SIG-M5 (cell line): ENCODE results near the gene PTK6.
"Not testable (repeated sequence)": the region's sequence is repeated elsewhere in the genome, so short reads cannot be mapped to it uniquely, and the experiment has no call there.

ENCODE experiments used
- DNase-seq: peaks from one replicate; lab custom pipeline; 2025; lab: John Stamatoyannopoulos, UW

PTK6 gene

DNA sequence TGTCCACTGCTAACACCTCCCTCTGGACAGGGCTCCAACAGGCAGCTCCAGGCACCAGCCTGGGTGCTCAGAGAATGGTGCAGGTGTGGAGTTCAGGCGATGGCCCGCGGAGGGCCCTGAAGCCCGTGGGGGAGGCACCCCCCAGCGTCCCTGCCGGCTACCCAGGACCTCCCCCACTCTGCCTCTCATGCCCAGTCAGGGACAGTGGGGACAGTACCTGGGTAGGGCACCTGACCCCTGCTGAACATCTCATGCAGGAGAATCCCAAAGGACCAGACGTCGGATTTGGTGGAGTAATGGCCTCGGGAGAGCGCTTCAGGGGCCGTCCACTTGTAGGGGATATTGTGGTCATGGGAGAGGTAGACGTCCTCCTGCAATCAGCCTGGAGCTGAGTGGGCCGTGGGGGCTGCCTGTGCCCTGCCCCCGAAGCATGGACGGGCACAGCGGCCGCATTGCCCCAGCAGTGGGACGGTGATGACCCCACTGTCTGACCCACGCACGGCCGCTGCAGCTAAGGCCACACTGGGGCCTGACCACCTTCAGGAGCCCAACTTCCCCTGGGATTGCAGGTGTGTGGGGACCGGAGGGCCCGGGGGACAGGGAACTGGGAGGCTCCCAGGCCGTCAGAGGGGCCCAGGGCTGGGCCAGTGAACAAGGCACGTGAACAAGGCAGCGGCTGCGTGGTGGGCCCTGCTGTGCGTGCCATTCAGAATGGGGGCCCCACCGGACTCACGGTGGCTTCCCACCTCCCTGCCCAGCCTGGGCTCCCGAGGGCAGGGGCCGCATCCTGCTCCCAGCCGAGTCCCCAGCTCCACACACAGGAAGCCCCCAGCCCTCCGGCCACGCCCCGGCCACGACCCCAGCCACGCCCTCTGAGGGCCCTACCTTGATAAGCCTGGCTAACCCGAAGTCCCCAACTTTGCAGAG, 7.1 kb downstream of the PTK6 start:
- no peak for DNase-seq

DNA sequence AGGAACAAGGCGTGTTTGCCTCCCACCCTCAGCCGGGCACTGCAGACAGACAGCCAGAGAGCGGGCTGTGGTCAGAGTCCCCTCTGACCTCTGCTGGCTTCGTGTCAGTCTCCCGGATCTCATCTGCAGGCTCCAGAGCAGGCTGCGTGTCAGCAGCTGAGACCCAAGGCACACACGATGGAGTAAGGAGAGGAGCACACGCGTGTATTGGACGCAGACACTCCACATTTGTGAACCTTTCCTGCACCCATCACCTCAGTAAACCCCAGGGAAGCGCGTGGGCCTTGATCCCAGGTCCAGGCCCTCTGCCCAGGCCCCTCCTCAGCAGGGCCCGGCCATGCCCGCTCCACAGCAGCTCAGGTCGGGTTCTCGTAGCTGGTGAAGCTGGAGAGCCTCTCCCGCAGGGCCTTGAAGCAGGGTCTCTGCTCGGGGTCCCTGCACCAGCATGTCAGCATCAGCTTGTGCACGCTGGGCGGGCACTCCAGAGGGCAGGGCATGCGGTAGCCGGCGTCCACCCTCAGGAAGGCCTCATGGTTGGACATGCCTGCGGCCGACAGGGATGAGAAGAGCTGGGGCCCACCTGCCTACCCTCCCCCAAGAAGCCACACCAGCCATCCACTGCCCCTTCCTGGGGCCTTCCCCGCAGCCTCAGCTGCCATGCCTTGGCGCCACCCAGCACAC, 7.9 kb downstream of the PTK6 start:
- DNase-seq: no peak

DNA sequence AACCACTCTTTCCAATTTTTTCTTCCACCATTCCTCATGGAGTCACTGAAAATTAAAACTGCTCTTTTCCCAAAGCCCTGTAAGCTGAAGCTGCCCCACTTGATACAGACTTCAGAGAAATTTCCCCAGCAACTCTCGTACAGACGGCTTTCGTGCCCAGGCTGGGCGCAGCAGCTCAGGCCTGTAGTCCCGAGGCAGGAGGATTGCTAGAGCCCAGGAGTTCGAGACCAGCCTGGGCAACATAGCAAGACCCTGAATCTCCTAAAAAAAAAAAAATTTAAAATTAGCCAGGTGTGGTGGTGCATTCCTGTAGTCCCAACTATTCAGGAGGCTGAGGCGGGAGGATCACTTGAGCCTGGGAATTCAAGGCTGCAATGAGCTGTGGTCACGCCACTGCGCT, 10.0 kb downstream of the PTK6 start:
- no peak for DNase-seq

DNA sequence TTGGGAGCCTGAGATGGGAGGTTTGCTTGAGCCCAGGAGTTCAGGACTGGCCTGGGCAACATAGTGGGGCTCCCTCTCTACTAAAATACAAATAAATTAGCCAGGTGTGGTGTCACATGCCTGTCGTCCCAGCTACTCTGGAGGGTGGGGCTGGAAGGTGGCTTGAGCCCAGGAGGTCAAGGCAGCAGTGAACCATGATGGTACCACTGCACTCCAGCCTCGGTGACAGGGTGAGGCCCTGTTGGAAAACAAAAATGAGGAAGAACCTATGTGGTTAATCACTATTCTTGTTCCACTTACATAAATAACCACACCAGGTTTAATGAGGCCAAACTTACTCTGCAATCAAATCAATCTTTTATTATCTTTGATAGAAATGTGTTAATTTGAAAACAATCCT, 11.2 kb downstream of the PTK6 start:
- no peak for DNase-seq

DNA sequence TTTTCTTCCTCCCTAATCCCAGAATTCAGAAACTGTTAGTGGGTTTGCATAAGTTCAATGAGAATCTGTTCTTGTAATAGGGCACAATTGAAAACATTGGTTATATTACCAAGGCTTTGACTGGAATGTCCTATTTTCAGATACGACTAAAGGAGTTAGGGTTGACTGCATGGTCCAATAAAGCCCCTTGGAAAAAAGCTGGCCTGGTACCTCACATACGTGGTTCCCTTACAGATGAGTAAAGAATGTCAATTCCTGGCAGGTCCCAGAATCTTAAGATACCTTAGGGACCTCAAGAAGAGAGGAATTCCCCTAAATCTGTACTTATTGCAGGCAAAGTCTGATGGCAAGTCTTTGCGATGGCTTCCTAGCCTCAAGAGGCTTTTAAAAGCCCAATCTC, 12.0 kb downstream of the PTK6 start:
- no peak for DNase-seq

DNA sequence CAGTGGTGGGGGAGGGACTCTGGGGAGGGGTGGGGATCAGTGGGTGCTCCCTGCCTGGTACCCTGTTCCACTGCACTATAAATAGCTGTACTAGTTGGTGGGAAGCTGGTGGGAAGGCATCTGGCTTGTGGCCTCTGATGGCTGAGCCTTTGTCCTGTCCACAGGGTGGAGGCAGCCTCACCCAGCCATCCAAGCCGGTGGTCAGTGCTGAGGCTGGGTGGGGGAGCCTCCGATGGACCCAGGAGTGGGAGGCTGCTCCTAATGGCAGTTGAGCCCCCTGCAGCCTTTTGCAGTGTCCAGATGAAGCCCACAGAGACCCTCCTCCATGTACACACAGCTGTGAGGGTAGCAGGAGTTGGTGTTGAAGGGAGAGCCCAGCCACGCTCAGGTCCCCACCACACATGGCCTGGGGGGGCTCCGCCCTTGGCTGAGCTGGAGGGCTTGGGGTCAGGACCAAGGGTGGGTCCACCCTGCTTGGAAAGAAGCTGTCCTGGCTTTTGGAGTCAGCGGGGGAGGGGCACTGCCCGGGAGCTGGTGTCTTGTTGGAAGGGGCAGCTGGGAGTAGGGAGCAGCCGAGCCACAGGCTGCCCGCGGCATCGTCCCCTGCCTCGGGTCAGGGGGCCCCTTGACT, 14.1 kb downstream of the PTK6 start:
- DNase-seq: no peak

DNA sequence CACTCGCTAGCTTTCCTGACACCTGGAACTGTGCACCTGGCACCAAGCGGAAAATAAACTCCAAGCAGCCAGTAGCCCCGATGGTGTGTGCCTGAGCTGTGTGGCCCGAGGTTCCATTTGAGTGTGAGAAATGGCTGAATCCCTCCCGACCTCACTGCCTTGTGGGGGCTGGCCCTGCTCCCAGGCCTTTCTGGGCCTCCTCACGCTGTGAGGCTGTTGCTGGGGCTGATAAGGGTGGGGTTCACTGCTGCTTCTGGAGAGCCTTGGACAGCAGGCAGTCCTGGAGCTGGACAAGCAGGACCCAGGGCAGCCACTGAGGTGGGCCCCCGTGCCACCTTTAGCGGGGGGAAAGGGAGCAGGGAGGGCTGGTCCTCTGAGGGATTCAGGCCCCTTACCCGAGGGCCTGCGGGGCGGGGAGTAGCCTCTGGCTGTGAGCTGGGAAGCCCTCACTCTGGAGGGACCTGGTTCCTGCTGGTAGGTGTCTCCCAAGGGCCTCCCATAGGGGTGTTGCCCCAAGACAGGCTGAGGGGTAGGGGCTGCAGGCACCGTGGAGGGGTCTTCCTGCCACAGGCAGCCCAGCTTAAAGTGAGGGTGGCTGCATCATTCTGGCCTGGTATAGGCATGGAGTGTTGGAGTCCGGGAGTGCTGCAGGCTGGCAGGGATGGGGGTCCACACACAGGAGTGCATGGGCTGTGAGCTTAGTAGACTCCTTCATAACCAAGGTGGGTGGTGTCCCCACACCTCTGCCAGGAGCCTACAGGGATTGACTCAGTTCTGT, 14.9 kb downstream of the PTK6 start:
- DNase-seq: no peak

DNA sequence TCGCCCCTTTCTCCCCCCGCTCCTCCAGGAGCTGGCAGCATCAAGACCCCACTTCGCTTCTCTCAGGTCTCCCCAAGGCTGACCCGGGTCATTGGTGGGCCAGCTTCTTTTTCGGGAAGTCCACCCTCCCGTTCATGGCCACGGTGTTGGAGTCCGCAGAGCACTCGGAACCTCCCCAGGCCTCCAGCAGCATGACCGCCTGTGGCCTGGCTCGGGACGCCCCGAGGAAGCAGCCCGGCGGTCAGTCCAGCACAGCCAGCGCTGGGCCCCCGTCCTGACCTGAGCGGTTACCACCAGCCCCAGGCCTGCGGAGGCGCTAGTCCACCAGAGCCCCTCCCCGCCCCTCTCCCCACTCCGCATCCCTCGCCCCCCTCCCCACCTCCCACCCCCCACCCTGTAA, 15.6 kb downstream of the PTK6 start:
- DNase-seq: no peak

DNA sequence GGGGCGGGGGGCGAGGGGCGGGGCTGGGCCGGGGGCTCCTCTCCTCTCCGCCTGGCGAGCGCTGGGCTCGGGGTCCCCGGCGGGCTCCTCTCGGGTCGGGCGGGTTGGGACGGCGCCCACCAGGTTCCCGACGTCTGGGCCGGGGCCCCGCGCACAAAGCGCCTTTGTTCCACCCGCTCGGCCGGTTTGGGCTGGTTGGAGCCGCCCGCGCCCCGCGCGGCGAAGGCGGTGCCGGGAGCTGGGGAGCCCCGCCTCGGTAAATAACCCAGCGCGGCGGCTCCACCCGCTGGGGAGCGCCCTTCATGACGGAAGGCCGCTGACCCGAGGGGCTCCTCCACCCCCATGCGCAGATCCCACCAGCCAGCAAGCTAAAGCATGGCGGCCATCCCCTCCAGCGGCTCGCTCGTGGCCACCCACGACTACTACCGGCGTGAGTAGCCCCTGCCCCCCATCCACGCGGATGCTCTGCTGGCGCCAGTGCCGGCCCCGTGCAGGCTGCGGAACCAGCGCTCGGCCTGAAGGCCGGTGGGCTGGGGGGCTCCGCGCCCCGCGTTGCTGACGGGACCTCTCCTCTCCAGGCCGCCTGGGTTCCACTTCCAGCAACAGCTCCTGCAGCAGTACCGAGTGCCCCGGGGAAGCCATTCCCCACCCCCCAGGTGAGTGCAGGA, 16.1 kb downstream of the PTK6 start:
- DNase-seq: no peak

DNA sequence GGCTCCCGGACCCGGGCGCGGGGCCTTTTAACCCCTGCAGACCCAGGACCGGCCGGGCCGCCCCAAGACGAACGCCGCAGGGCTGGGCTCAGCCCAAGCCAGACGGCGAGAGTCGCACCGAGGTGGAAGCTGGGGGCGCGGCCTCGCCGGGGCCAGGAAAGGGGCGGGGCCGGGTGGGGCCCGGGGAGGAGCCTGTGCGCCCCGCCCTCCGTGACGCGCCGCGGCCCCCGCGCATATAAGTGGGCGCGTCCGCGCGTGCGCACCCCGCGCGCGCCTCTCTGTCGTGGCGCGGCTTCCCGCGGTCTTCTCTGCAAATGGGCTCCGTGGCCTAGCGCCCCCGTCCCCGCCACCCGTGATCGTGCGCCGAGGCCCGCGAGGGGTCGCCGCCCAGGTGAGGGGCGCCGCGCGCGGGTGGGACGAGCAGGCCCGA, 16.7 kb downstream of the PTK6 start, which contains the start of gene PPDPF:
PPDPF (plus strand) TSS at position 262 of the 430 bp plus-strand sequence. CDS start 544 bp downstream, outside the sequence.
- no peak for DNase-seq

DNA sequence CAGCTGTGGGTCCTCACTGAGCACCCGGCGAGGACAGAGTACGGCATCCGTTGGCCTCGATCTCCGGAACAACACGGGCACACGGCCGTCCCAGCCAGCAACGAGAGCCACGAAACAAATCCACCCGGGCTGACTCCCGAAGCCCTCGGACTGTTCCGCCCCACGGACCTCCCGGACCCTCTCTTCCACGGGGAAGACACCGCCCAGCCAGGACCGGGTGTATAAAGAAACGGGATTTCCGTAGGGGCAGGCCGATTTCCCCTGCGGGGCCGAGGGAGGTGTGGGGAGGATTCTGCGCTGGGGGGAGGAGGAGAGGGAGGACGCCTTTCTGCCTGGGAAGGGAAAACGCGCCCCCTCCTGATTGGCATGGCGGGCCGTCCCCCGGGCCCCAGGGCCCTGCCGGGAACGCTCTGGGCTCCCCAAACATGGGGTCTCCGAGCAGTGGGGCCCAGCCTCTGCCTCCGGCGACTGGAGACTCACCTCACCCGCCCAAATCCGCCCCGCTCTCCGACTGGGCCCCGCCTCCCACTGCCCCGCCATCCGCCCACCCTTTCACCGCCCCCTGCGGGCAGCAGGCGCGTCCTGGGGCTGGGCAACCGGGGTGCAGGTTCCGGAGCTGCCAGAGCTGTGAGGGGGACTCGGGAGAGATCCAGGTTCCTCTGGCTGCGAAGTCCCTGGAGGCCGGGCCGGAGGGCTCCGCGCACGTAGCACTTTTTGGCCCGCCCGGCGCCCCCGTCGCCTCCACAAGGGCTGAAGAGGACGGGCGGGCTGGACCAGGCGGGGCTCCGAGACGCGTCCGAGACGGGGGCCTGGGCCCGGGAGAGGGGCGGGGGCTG, 17.3 kb downstream of the PTK6 start:
- no peak for DNase-seq

DNA sequence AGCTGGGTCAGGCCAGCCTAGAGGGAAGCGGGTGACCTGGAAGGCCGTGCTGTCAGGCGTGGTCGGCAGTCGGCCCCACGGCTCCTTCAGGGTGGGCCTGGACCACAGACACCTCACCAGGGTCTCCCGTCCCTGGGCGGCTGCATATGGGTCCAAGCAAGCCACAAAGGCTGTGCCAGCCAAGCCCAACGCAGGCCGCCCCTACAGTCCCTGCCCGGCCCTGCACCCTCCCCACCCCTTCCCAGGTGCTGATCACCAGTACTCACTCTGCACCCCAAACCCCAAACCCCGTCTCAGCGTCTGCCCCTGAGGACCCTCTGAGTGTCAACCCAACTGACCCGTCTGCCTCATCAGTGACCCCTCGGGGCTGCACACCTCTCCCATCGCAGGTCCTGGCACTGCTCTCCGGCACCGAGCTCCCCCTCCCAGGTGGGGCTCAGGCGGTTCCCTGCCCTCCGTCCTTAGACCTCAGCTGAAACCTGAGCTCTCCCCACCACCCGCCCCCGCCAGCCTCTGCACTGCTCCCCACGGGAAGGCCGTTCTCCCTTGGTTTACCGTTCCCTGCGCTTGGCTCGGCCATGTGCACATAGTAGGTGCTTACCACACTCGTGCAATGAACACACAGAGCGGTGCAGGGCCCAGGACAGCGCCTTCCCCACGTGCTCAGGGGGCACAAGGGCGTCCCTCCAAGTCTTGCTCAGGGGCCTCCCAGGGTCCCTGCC, 18.1 kb downstream of the PTK6 start:
- no peak for DNase-seq

DNA sequence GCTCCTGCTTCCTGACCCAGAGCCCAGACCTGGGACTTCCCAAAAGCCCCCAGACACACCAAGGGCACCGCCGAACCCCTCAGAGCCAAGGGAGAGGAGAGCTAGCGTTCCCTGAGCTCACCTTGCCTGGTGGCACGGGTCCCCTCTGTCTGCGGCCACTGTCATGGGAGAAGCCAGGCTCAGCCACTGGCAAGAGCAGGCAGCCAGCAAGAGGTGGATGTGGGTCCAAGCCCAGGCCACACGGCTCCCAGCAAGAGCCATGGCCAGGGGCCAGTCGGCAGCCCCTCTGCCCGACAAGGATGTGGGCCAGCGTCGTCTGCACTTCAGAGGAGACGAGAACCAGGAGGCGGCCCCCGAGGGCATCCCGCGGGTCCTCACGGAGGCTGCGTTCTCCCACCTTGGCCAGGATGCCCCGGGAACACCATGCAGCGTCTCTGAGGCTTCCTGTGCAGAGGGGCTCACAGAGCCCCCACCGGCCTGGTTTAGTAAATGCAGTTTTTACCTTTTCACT, 18.8 kb downstream of the PTK6 start:
- no peak for DNase-seq

DNA sequence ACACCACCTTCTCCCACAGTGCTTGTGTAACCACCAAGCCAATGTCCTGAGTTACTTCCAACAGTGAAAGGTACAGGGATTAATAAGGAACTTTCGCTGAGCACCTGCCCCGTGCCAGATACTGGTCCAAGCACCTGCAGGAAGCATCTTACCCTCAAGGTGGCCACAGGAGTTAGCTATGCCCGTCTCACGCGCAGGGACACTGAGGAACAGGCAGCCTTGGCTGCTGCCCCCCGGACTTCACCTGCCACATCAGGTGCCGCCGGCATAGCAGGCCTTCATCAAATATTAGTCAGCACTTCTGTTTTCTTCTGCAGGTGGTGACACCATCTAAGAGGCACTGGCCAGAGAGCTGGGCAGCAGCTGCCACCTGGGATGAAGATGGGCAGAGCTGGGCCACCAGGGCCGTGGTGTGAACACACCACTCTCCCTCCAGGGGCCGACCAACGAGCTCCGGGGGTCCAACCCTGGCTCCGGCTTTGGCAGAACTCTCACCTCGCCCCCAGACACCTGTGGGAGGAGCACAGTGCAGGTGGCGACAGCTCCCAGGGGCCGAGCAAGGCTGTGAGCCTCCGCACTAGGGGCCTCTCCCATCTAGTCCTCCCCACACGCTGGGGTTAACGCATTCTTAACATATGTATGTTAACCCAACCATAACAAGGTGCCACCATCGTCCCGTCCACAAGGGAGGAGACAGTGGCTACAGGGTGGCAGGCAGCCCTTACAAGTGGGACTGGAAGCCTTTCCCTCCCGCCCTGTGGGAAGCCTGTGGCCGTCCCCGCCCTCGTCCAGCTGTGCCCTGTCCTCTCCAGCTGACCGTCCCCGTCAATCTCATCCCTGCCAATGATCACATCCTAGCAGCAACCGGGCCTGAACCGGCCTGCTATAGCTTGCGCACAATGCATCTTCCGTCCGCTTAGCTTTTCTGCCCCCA, 19.5 kb downstream of the PTK6 start:
- DNase-seq: no peak

DNA sequence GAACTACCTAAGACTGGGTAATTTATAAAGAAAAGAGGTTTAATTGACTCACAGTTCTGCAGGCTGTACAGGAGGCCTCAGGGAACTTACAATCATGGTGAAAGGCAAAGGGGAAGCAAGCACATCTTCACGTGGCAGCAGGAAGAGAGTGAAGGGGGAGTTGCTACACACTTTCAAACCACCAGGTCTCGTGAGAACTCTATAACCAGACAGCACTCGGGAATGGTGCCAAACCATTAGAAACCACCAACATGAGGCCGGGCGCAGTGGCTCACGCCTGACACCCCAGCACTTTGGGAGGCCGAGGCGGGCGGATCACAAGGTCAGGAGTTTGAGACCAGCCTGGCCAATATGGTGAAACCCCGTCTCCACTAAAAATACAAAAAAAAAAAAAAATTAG, 22.7 kb downstream of the PTK6 start:
- not testable (repeated sequence) for DNase-seq

DNA sequence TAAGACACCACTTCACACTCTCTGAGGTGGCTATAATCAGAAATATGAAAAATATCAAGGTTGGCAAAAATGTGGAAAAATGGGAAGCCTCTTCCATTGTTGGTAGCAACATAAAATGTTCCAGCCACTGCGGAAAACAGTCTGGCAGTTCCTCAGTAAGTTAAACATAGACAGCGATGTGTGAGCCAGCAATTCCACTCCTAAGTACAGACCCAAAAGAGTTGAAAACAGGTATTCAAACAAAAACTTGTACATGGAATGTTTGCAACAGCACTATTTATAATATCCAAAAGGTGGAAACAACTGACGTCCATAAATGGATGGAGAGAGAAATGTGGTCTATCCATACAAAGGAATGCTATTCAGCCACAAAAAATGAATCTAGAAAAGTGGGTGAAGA, 24.0 kb downstream of the PTK6 start:
- DNase-seq: no peak

DNA sequence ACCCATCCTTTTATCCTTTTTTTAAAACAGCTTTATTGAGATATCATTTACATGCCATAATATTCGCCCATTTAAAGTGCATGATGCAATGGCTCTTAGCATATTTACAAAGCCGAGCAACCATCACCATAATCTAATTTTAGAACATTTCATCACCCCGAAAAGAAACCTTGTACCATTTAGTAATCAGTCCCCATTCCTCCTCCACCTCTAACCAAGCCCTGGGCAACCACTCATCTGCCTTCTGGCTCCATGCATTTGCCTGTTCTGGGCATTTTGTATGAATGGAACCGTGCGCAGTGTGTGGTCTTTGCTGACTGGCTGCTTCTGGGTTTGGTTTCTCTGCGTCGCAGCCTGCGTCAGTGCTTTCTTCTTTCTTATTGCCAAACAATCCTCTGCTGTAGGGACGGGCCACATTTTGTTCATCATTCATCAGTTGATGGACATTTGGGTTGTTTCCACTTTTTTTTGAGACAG, 28.1 kb downstream of the PTK6 start:
- DNase-seq: no peak

DNA sequence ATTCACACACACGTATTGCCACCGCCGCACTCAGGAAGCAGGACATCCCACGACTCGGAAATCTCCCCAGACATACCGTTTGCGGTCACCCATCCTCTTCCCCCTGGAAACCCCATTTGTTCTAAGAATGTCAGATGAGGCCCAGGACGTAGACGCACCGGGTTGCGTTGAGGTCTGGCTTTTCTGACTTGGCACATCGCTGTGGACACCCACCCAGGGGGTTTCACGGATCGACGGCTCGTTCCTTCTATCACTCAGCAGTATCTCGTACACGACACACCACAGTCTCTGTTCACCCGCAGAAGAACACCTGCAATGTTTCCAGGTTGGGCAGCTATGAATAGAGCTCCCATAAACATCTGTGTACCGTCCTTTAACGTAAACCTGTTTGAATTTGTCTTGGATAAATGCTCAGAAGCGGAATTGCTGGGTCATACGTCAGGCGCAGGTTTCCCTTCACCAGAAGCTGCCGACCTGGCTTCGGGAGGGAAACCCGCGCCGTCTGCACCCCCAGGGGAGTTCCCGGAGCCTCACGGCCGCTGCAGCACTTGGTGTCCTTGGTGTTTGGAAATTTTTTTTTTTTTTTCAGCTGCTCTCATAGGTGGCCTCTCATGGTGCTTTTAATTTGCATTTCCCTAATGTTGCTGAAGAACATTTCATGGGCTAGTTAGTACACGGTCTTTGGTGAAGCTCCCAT, 29.0 kb downstream of the PTK6 start:
- no peak for DNase-seq
